ENCODE results near the gene ANKRD13D.

ANKRD13D gene

GRCh38 chr11:67307545-67308001 lies 18.5 kb downstream of the ANKRD13D start:
- Histone ChIP-seq H3K36me3 (peaks cover 60% of the 10 kb centered on the region), H3K4me1 (ENCODE audit: control insufficient read depth in 1 of 2, insufficient read depth in 1 of 2, low read depth in 1 of 2, low read length in 1 of 2) (peaks cover 43 to 46% of the 10 kb centered on the region in 2 experiments), H3K27me3 (no peaks in the 10 kb centered on the region), H3K9me3 (no peaks in the 10 kb centered on the region), H3K4me3 (ENCODE audit: low read depth in 1 of 2, low read length in 1 of 2) (no peak overlapping the region), H3K27ac (peak overlapping the region; percentile 35)
- TF ChIP-seq, protein P1, sequence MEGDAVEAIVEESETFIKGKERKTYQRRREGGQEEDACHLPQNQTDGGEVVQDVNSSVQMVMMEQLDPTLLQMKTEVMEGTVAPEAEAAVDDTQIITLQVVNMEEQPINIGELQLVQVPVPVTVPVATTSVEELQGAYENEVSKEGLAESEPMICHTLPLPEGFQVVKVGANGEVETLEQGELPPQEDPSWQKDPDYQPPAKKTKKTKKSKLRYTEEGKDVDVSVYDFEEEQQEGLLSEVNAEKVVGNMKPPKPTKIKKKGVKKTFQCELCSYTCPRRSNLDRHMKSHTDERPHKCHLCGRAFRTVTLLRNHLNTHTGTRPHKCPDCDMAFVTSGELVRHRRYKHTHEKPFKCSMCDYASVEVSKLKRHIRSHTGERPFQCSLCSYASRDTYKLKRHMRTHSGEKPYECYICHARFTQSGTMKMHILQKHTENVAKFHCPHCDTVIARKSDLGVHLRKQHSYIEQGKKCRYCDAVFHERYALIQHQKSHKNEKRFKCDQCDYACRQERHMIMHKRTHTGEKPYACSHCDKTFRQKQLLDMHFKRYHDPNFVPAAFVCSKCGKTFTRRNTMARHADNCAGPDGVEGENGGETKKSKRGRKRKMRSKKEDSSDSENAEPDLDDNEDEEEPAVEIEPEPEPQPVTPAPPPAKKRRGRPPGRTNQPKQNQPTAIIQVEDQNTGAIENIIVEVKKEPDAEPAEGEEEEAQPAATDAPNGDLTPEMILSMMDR (IDR thresholded peaks at IDR 0.05): no peak

GRCh38 chr11:67308031-67308866 lies 19.1 kb downstream of the ANKRD13D start:
- Histone ChIP-seq H3K27ac (peak overlapping the region; percentile 35), H3K4me3 (ENCODE audit: low read depth in 1 of 2, low read length in 1 of 2) (no peak overlapping the region), H3K9me3 (no peaks in the 10 kb centered on the region), H3K4me1 (ENCODE audit: control insufficient read depth in 1 of 2, insufficient read depth in 1 of 2, low read depth in 1 of 2, low read length in 1 of 2) (peaks cover 43 to 48% of the 10 kb centered on the region in 2 experiments), H3K36me3 (peaks cover 58% of the 10 kb centered on the region), H3K27me3 (no peaks in the 10 kb centered on the region)
- TF ChIP-seq, protein P1 (IDR thresholded peaks at IDR 0.05): no peak

DNA sequence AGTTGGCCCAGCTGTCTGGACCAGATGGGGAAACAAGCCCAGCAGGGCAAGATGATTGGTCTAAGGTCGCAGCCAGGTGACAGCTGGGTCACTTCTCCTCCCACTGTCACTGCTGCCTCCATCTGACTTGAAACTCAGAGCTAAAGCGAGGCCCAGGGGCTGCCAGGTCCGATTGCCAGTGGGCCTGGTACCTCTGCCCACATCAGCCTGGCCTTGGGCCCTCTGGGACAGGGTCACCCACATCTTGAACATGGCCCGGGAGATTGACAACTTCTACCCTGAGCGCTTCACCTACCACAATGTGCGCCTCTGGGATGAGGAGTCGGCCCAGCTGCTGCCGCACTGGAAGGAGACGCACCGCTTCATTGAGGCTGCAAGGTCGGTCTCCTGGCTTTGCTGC lies 20.1 kb downstream of the ANKRD13D start:
- Histone ChIP-seq H3K9me3 (no peaks in the 10 kb centered on the region), H3K36me3 (peaks cover 58% of the 10 kb centered on the region), H3K27me3 (no peaks in the 10 kb centered on the region), H3K4me3 (ENCODE audit: low read depth in 1 of 2, low read length in 1 of 2) (no peak overlapping the region), H3K4me1 (ENCODE audit: control insufficient read depth in 1 of 2, insufficient read depth in 1 of 2, low read depth in 1 of 2, low read length in 1 of 2) (peaks cover 46 to 54% of the 10 kb centered on the region in 2 experiments), H3K27ac (peak overlapping the region; percentile 93)
- TF ChIP-seq, protein P1 (IDR thresholded peaks at IDR 0.05): no peak

GRCh38 chr11:67309661-67310061 lies 20.6 kb downstream of the ANKRD13D start:
- Histone ChIP-seq H3K9me3 (no peaks in the 10 kb centered on the region), H3K27me3 (no peaks in the 10 kb centered on the region), H3K4me1 (ENCODE audit: control insufficient read depth in 1 of 2, insufficient read depth in 1 of 2, low read depth in 1 of 2, low read length in 1 of 2) (peaks cover 46 to 53% of the 10 kb centered on the region in 2 experiments), H3K4me3 (ENCODE audit: low read depth in 1 of 2, low read length in 1 of 2) (no peak overlapping the region), H3K27ac (peak overlapping the region; percentile 93), H3K36me3 (peaks cover 58% of the 10 kb centered on the region)
- TF ChIP-seq, protein P1 (IDR thresholded peaks at IDR 0.05): no peak

DNA sequence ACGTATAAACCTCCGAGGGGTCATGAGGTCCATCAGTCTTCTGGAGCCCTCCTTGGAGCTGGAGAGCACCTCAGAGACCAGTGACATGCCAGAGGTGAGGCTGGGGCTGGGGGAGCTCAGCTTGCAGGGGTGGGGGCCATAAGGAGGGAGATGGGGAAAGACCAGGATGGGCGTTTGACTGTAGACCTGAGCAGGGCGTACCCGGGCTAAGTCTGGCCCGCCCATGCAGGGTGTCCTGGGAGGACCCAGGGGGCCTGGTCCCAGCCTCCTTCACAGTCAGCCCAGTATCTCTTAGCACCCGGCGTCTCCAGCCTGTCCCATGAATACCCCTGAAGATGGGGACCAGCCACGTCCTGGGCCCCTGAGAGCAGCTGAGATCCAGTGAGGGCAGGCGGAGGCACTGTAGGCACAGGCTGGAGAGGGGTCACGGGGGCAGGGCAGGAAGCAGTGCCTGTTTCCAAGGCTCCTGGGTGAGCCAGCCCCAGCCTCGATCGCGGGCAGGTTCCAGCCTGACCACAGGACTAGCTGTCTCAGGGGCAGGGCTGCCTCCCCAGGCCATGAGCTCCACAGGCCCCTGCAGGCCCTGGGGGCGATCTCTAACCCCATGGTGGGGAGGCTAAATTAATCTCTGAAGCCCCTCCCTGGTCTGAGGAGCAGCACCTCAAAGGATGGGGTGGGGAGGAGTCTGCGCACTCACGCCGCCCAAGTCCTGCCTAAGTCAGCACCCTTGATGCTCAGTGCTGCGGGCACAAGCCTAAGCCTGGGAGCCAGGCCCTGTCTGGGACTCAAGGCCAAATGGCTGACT lies 21.3 kb downstream of the ANKRD13D start:
- no peaks in the 10 kb centered on the region for H3K9me3 ChIP-seq
- peaks cover 58% of the 10 kb centered on the region for H3K36me3 ChIP-seq
- peak overlapping the region; percentile 93 for H3K27ac ChIP-seq
- TF ChIP-seq, protein P1 (IDR thresholded peaks at IDR 0.05): no peak
- H3K4me1 ChIP-seq (ENCODE audit: control insufficient read depth in 1 of 2, insufficient read depth in 1 of 2, low read depth in 1 of 2, low read length in 1 of 2): peaks cover 44 to 50% of the 10 kb centered on the region in 2 experiments
- H3K4me3 ChIP-seq (ENCODE audit: low read depth in 1 of 2, low read length in 1 of 2): no peak overlapping the region
- H3K27me3 ChIP-seq: no peaks in the 10 kb centered on the region
